MCF 10A (cell line): Measurements from ENCODE around the gene PACSIN1. TPM values are rescaled to one million over a fixed set of nuclear protein-coding genes. Genes with fewer than 3 reads are reported as not detected.

Experiments
- BruUV-seq: library from RNA; stranded (reverse); fragments of 400-500 nt; replicated peaks from 2 replicates; lab custom pipeline; 2021; lab: Mats Ljungman, UMichigan
- CTCF ChIA-PET: fragments of 300-600 bp; sonication (Branson Sonifier 250); formaldehyde crosslinking; extraction: SDS; loops from one replicate; lab custom pipeline; 2021; ENCODE audit warnings: antibody characterized with exemption, inconsistent platforms; lab: Yijun Ruan, JAX
- POLR2A ChIA-PET: fragments of 300-600, 350-650 bp; sonication (Branson Sonifier 250); formaldehyde crosslinking; extraction: SDS; loops from one replicate; lab custom pipeline; 2020; ENCODE audit warnings: antibody characterized with exemption, inconsistent platforms; lab: Yijun Ruan, JAX
- DNase-seq: peaks from one replicate; pipeline ENCODE4 v3.0.0-alpha.2; 2018; ENCODE audit not compliant: unreplicated experiment
- H3K27ac Mint-ChIP-seq: one replicate; pipeline ENCODE4 v1.8.0; 2022; ENCODE audit warnings: mild to moderate bottlenecking, low read depth, mixed read lengths; ENCODE audit not compliant: unreplicated experiment
- H3K27me3 Mint-ChIP-seq: one replicate; pipeline ENCODE4 v1.8.0; 2022; ENCODE audit warnings: mixed read lengths; ENCODE audit not compliant: insufficient read depth, unreplicated experiment
- H3K36me3 Mint-ChIP-seq: one replicate; pipeline ENCODE4 v1.8.0; 2022; ENCODE audit warnings: mild to moderate bottlenecking, moderate library complexity, mixed read lengths; ENCODE audit not compliant: insufficient read depth, unreplicated experiment
- H3K4me1 Mint-ChIP-seq: one replicate; pipeline ENCODE4 v1.8.0; 2022; ENCODE audit warnings: mixed read lengths; ENCODE audit not compliant: insufficient read depth, unreplicated experiment
- H3K4me3 Mint-ChIP-seq: one replicate; pipeline ENCODE4 v1.8.0; 2022; ENCODE audit warnings: mild to moderate bottlenecking, moderate library complexity, mixed read lengths; ENCODE audit not compliant: unreplicated experiment
- H3K9me3 Mint-ChIP-seq: one replicate; pipeline ENCODE4 v1.8.0; 2022; ENCODE audit warnings: mixed read lengths; ENCODE audit not compliant: unreplicated experiment
- CTCF ChIP-seq: fragments of 200-600 bp; IDR thresholded peaks from one replicate; pipeline ENCODE4 v1.8.0; 2022; ENCODE audit warnings: antibody characterized with exemption, mild to moderate bottlenecking; ENCODE audit not compliant: unreplicated experiment
- intact Hi-C: fragments of 100-400 bp; cut with micrococcal nuclease; formaldehyde crosslinking; loops from 2 replicates; pipeline ENCODE4 v1.14.1; 2022
- total RNA-seq: library from RNA; stranded (reverse); gene quantifications from 2 replicates; pipeline ENCODE4 v1.2.3, GENCODE V29; 2022

Gene PACSIN1
- total RNA-seq, 1 experiment from 2014 or later, result not detected

DNA sequence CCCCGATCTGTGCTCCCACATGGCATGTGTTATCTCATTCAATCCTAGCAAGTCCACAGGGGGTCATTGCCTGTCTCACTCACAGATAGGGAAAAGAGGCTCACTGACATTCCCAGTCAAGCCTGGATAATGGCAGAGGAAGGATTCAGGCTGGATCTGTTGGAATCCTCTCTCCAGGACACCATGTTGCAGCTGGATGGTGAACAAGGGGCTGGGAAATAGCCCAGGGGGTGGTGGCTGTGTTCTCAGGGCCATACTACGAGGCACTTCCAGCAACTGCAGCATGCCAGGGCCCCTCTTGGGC is 95.3 kb downstream of the PACSIN1 start:
- no peak for DNase-seq
- Mint-ChIP-seq H3K27ac (no peak overlapping the region), H3K27me3 (no peaks in the 10 kb centered on the region), H3K4me1 (no peaks in the 10 kb centered on the region), H3K9me3 (no peaks in the 10 kb centered on the region), H3K4me3 (no peak overlapping the region), H3K36me3 (no peaks in the 10 kb centered on the region)
- BruUV-seq, result no TSS peak
- POLR2A ChIA-PET, result no interaction called here
- intact Hi-C loops, result no loop called here
- CTCF ChIA-PET, result interaction anchor here (0.6 kb wide), 1 partner anchor 148 kb away, joined by 3 read pairs; no protein-coding TSS in a partner anchor
- no peak for TF ChIP-seq CTCF

- ChIA-PET POLR2A (no interaction called here), CTCF (no interaction called here)
- Mint-ChIP-seq H3K9me3 (no peaks in the 10 kb centered on the region), H3K36me3 (no peaks in the 10 kb centered on the region), H3K27ac (no peak overlapping the region), H3K27me3 (no peaks in the 10 kb centered on the region), H3K4me1 (no peaks in the 10 kb centered on the region), H3K4me3 (no peak overlapping the region)
- intact Hi-C loops, result no loop called here
- no TSS peak for BruUV-seq
- no peak for TF ChIP-seq CTCF
- no peak for DNase-seq
Observed at GRCh38 chr6:34562350-34562749, 96.5 kb downstream of the PACSIN1 start.

GRCh38 chr6:34562861-34563512 is 97.1 kb downstream of the PACSIN1 start:
- no peak for DNase-seq
- no peak for TF ChIP-seq CTCF
- no peaks in the 10 kb centered on the region for H3K27me3 Mint-ChIP-seq
- BruUV-seq, result no TSS peak
- no peak overlapping the region for H3K27ac Mint-ChIP-seq
- H3K36me3 Mint-ChIP-seq, result no peaks in the 10 kb centered on the region
- no peak overlapping the region for H3K4me3 Mint-ChIP-seq
- H3K9me3 Mint-ChIP-seq, result no peaks in the 10 kb centered on the region
- intact Hi-C loops, result no loop called here
- H3K4me1 Mint-ChIP-seq, result peaks cover 1% of the 10 kb centered on the region
- CTCF ChIA-PET, result no interaction called here
- POLR2A ChIA-PET, result no interaction called here

DNA sequence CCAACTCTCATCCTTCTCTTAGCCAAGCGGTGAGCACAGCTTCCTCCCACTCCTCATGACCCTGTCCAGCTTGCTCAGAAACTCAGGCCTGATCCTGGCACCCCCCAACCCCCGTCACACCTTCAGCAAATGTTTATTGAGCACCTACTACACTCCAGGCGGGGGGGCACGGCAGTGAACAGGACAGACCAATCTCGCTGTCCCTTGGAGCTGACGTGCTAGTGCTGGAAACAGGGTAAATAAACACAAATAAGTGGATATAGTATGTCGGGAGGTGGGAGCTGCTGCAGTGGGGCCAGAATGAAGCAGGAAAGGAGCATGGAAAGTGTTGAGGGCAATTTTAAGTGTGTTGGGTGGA is 97.6 kb downstream of the PACSIN1 start:
- no peaks in the 10 kb centered on the region for H3K27me3 Mint-ChIP-seq
- H3K36me3 Mint-ChIP-seq, result no peaks in the 10 kb centered on the region
- H3K4me3 Mint-ChIP-seq, result no peak overlapping the region
- no peak for DNase-seq
- ChIA-PET POLR2A (no interaction called here), CTCF (no interaction called here)
- peaks cover 5% of the 10 kb centered on the region for H3K4me1 Mint-ChIP-seq
- no TSS peak for BruUV-seq
- TF ChIP-seq CTCF, result no peak
- H3K9me3 Mint-ChIP-seq, result no peaks in the 10 kb centered on the region
- H3K27ac Mint-ChIP-seq, result no peak overlapping the region
- intact Hi-C loops, result no loop called here
